GM23338 (cell line): ENCODE data around the gene ZMYND12.
"Not testable (repeated sequence)": the region's sequence is repeated elsewhere in the genome, so short reads cannot be mapped to it uniquely, and the experiment has no call there.

ENCODE experiments used
- NANOG ChIP-seq: IDR thresholded peaks from 2 replicates; pipeline ENCODE4 v1.6.1; 2016; ENCODE audit warnings: antibody characterized with exemption, borderline replicate concordance
- TF ChIP-seq, protein P1 (sequence below), 2 experiments: fragments of 200-600 bp in 1 of 2; sonication (generic) in 1 of 2; conservative IDR thresholded peaks; 2 replicates each; pipeline versions ENCODE4 v1.5.1 to v1.6.1; 2016 to 2017; ENCODE audit warnings: antibody characterized with exemption in 2 of 2, low read depth in 2 of 2, mild to moderate bottlenecking in 2 of 2, moderate library complexity in 1 of 2
- TF ChIP-seq, protein P2 (sequence below): IDR thresholded peaks from one replicate; pipeline ENCODE4 v1.6.1; 2018; ENCODE audit warnings: antibody characterized with exemption; ENCODE audit not compliant: unreplicated experiment

DNA sequence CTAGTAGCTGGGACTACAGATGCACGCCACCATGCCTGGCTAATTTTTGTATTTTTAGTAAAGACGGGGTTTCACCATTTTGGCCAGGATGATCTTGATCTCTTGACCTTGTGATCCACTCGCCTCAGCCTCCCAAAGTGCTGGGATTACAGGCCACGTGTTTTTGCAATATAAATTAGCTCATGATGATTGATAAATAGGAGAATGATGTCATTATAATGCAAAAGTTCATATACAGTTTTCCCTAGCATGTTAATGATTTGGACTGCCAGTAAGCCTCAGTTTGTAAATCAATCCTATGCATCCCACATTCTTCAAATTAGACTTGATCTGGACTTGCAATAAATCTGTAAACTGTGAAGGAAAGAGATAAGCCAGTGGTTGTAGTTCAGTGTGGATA, 21.5 kb upstream of the ZMYND12 start:
- TF ChIP-seq, protein P1, sequence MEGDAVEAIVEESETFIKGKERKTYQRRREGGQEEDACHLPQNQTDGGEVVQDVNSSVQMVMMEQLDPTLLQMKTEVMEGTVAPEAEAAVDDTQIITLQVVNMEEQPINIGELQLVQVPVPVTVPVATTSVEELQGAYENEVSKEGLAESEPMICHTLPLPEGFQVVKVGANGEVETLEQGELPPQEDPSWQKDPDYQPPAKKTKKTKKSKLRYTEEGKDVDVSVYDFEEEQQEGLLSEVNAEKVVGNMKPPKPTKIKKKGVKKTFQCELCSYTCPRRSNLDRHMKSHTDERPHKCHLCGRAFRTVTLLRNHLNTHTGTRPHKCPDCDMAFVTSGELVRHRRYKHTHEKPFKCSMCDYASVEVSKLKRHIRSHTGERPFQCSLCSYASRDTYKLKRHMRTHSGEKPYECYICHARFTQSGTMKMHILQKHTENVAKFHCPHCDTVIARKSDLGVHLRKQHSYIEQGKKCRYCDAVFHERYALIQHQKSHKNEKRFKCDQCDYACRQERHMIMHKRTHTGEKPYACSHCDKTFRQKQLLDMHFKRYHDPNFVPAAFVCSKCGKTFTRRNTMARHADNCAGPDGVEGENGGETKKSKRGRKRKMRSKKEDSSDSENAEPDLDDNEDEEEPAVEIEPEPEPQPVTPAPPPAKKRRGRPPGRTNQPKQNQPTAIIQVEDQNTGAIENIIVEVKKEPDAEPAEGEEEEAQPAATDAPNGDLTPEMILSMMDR (conservative IDR thresholded peaks at IDR 0.05; ENCODE audit: low read depth in 2 of 2), result not testable (repeated sequence)
- not testable (repeated sequence) for TF ChIP-seq NANOG
- TF ChIP-seq, protein P2, sequence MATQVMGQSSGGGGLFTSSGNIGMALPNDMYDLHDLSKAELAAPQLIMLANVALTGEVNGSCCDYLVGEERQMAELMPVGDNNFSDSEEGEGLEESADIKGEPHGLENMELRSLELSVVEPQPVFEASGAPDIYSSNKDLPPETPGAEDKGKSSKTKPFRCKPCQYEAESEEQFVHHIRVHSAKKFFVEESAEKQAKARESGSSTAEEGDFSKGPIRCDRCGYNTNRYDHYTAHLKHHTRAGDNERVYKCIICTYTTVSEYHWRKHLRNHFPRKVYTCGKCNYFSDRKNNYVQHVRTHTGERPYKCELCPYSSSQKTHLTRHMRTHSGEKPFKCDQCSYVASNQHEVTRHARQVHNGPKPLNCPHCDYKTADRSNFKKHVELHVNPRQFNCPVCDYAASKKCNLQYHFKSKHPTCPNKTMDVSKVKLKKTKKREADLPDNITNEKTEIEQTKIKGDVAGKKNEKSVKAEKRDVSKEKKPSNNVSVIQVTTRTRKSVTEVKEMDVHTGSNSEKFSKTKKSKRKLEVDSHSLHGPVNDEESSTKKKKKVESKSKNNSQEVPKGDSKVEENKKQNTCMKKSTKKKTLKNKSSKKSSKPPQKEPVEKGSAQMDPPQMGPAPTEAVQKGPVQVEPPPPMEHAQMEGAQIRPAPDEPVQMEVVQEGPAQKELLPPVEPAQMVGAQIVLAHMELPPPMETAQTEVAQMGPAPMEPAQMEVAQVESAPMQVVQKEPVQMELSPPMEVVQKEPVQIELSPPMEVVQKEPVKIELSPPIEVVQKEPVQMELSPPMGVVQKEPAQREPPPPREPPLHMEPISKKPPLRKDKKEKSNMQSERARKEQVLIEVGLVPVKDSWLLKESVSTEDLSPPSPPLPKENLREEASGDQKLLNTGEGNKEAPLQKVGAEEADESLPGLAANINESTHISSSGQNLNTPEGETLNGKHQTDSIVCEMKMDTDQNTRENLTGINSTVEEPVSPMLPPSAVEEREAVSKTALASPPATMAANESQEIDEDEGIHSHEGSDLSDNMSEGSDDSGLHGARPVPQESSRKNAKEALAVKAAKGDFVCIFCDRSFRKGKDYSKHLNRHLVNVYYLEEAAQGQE, result not testable (repeated sequence)
